HepG2 (cell line): ENCODE results near the gene STAT5A. TPM values are rescaled to one million over a fixed set of nuclear protein-coding genes. Genes with fewer than 3 reads are reported as not detected.

Experiments
- ATAC-seq: fragments of 200-7000 bp; cut with Tn5 transposase; 3 replicates; pipeline ENCODE4 v1.9.1; 2020; ENCODE audit warnings: mild to moderate bottlenecking, moderate library complexity
- BruUV-seq: library from RNA; stranded (reverse); fragments of 400-500 nt; replicated peaks from 2 replicates; lab custom pipeline; 2021; lab: Mats Ljungman, UMichigan
- CTCF ChIA-PET: fragments of 300-600 bp; formaldehyde crosslinking; extraction: SDS; loops from one replicate; lab custom pipeline; 2021; ENCODE audit warnings: low total read pairs, inconsistent platforms, low intra/inter-chr PET ratio; lab: Yijun Ruan, JAX
- POLR2A ChIA-PET: fragments of 350-600 bp; sonication (Branson Sonifier 250); formaldehyde crosslinking; loops from one replicate; lab custom pipeline; 2020; ENCODE audit warnings: antibody characterized with exemption, inconsistent platforms; lab: Yijun Ruan, JAX
- DNase-seq: peaks from one replicate; pipeline ENCODE4 v3.0.0-alpha.2; 2015; ENCODE audit warnings: low spot score
- FAIRE-seq: peaks from 3 replicates; lab custom pipeline; 2011; peaks lifted over from hg19 to GRCh38; lab: Jason Lieb, UNC
- H2AFZ ChIP-seq: one replicate; pipeline ENCODE4 v1.6.1; 2011; ENCODE audit warnings: low read length, inconsistent platforms
- H3K27ac ChIP-seq: fragments of 300-600 bp; 3 replicates; pipeline ENCODE4 v1.8.0; 2011; ENCODE audit warnings: mixed run types, mild to moderate bottlenecking, mixed read lengths, low read length, inconsistent platforms; ENCODE audit not compliant: insufficient read depth; ENCODE audit errors: extremely low read length
- H3K27me3 ChIP-seq, 2 experiments: fragments of 200-600 bp in 1 of 2; 2 replicates in 1 of 2; 3 replicates in 1 of 2; pipeline versions ENCODE4 v1.6.0 to v1.8.0; 2011; ENCODE audit warnings: low read length in 2 of 2, mild to moderate bottlenecking in 2 of 2, moderate library complexity in 2 of 2, inconsistent platforms in 1 of 2; ENCODE audit not compliant: insufficient read depth in 2 of 2, control insufficient read depth in 1 of 2
- H3K36me3 ChIP-seq, 2 experiments: fragments of 200-600 bp in 1 of 2; replicated peaks in 1 of 2; 2 replicates in 1 of 2; 3 replicates in 1 of 2; pipeline versions ENCODE4 v1.5.1 to v1.8.0; 2011; ENCODE audit warnings: low read length in 2 of 2, inconsistent platforms in 1 of 2; ENCODE audit not compliant: insufficient read depth in 2 of 2, control insufficient read depth in 1 of 2
- H3K4me1 ChIP-seq: 2 replicates; pipeline ENCODE4 v1.5.1; 2012; ENCODE audit warnings: low read length, inconsistent platforms; ENCODE audit not compliant: insufficient read depth
- H3K4me2 ChIP-seq: 2 replicates; pipeline ENCODE4 v1.6.0; 2011; ENCODE audit warnings: low read depth, low read length, inconsistent platforms
- H3K4me3 ChIP-seq, 3 experiments: fragments of 200-600 bp in 1 of 3; sonication (generic), shearing (Covaris generic) in 1 of 3; replicated peaks in 1 of 3; 2 replicates each; pipeline ENCODE4 v1.5.1; 2011 to 2016; ENCODE audit warnings: low read length in 3 of 3, inconsistent platforms in 2 of 3, low read depth in 2 of 3, mild to moderate bottlenecking in 2 of 3, control low read depth in 1 of 3, mixed read lengths in 1 of 3; ENCODE audit not compliant: insufficient read depth in 1 of 3
- H3K79me2 ChIP-seq: one replicate; pipeline ENCODE4 v1.6.1; 2011; ENCODE audit warnings: low read length, inconsistent platforms; ENCODE audit not compliant: insufficient read depth
- H3K9ac ChIP-seq: 2 replicates; pipeline ENCODE4 v1.6.0; 2011; ENCODE audit warnings: mild to moderate bottlenecking, low read depth, low read length, inconsistent platforms; ENCODE audit not compliant: insufficient read depth
- H3K9me3 ChIP-seq: 2 replicates; pipeline ENCODE4 v1.5.1; 2012; ENCODE audit warnings: mild to moderate bottlenecking, low read length
- H4K20me1 ChIP-seq: 2 replicates; pipeline ENCODE4 v1.6.0; 2011; ENCODE audit warnings: inconsistent platforms, mild to moderate bottlenecking, low read length, moderate library complexity; ENCODE audit not compliant: insufficient read depth
- ARNT ChIP-seq: fragments of 450-650 bp; IDR thresholded peaks from 2 replicates; pipeline ENCODE4 v1.6.1; 2017
- CENPX ChIP-seq: sonication (generic); formaldehyde crosslinking; IDR thresholded peaks from 2 replicates; pipeline ENCODE4 v1.9.0; 2021; ENCODE audit warnings: mild to moderate bottlenecking, missing genetic modification reagents, moderate library complexity
- JARID2 ChIP-seq: sonication (generic); formaldehyde crosslinking; IDR thresholded peaks from 2 replicates; pipeline ENCODE4 v1.8.1; 2023; ENCODE audit warnings: missing genetic modification reagents, inconsistent platforms; ENCODE audit not compliant: insufficient replicate concordance
- JDP2 ChIP-seq: sonication (generic); formaldehyde crosslinking; IDR thresholded peaks from 2 replicates; pipeline ENCODE4 v1.8.1; 2022; ENCODE audit warnings: missing genetic modification reagents, borderline replicate concordance
- KLF16 ChIP-seq, 2 experiments: sonication (generic) in 1 of 2; formaldehyde crosslinking in 1 of 2; IDR thresholded peaks; 2 replicates each; pipeline versions ENCODE4 v1.6.1 to v1.8.0; 2016 to 2023; ENCODE audit warnings: missing genetic modification reagents in 2 of 2, missing compliant biosample characterization in 1 of 2
- YEATS4 ChIP-seq: sonication (generic); formaldehyde crosslinking; IDR thresholded peaks from 2 replicates; pipeline ENCODE4 v1.4.0; 2020; ENCODE audit warnings: missing genetic modification reagents, borderline replicate concordance
- ZEB1 ChIP-seq: IDR thresholded peaks from 2 replicates; pipeline ENCODE4 v1.6.1; 2012; ENCODE audit warnings: mild to moderate bottlenecking, low read depth, inconsistent platforms; ENCODE audit not compliant: insufficient replicate concordance
- ZMYM4 ChIP-seq: sonication (generic); formaldehyde crosslinking; IDR thresholded peaks from 2 replicates; pipeline ENCODE4 v1.8.1; 2023; ENCODE audit warnings: mild to moderate bottlenecking, missing genetic modification reagents
- ZNF343 ChIP-seq: sonication (generic); formaldehyde crosslinking; IDR thresholded peaks from 2 replicates; pipeline ENCODE4 v1.4.0; 2020; ENCODE audit warnings: mild to moderate bottlenecking, missing genetic modification reagents
- ZNF761 ChIP-seq: sonication (generic); formaldehyde crosslinking; conservative IDR thresholded peaks from 2 replicates; pipeline ENCODE4 v1.4.0; 2020; ENCODE audit warnings: mild to moderate bottlenecking, missing genetic modification reagents
- WGBS: methylation state at CpG from one replicate; pipeline ENCODE4 v1.1.6; 2017; ENCODE audit warnings: low lambda C conversion rate; 5-methylcytosine and 5-hydroxymethylcytosine counted together
- in situ Hi-C: cut with HindIII; loops from 2 replicates; pipeline ENCODE4 v1.10.0; 2017; ENCODE audit warnings: low pct_unique_long_range_greater_than_20kb; ENCODE audit not compliant: extremely low pct_ligation_motif_present
- intact Hi-C: fragments of 100-400 bp; cut with micrococcal nuclease; formaldehyde crosslinking; loops from one replicate; pipeline ENCODE4 v1.10.0; 2022; ENCODE audit not compliant: unreplicated experiment
- polyA plus RNA-seq, 8 experiments: library from polyadenylated mRNA; depleted of rRNA in 3 of 8; stranded (reverse) in 7 of 8; unstranded in 1 of 8; fragments of >200 nt; fragmentation: Illumina TruSeq in 4 of 8; extraction: Trizol in 4 of 8; gene quantifications; 2 replicates each; pipeline versions ENCODE4 v1.2.1 to v1.2.3, GENCODE V29; 2011 to 2016; ENCODE audit warnings: low read depth in 4 of 8, missing spikeins in 1 of 8, mixed read lengths in 1 of 8; ENCODE audit not compliant: insufficient read depth in 1 of 8
- total RNA-seq, 5 experiments: library from RNA; depleted of rRNA; stranded (reverse); fragments of >200 nt; fragmentation: Illumina TruSeq; extraction: Trizol; gene quantifications; 2 replicates each; pipeline ENCODE4 v1.2.3, GENCODE V29; 2016; ENCODE audit warnings: low read depth in 1 of 5
- TF ChIP-seq, protein P1 (sequence below): sonication (generic); formaldehyde crosslinking; IDR thresholded peaks from 2 replicates; pipeline ENCODE4 v1.4.0; 2020; ENCODE audit warnings: missing genetic modification reagents, mild to moderate bottlenecking, borderline replicate concordance
- TF ChIP-seq, protein P2 (sequence below): sonication (generic); formaldehyde crosslinking; IDR thresholded peaks from 2 replicates; pipeline ENCODE4 v1.5.0; 2020; ENCODE audit warnings: mild to moderate bottlenecking, missing genetic modification reagents

The STAT5A gene
- total and polyA plus RNA-seq, 2 of the 13 experiments (the other 11 are each of a cell fraction or from before 2014, with no cell fraction given), result 1.4 to 4.1 TPM

DNA sequence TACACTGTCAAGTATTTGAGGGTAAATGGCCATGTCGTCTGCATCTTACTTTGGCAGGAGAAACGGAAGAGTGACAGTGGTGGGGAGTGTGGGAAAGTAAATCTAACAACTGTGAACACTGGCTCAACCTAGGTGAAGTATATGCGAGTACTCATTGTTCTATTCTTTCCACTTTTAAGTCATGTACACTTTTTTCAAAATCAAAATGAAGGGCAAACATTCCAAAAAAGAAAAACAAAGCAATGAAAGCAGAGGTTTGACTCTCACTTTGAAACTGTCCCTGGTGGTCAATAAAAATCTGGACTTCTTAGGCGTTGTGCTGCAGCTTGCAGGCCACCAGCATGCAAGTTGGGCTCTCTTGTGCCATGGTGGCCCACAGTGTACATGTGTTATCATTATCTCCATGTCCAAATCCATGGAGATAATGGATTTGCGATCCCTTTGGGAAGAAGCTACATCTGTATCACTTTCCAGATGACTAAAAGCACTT is 44.8 kb upstream of the STAT5A start:
- no peak overlapping the region for H3K9ac ChIP-seq
- FAIRE-seq (no peak), ATAC-seq (peak; percentile 51), DNase-seq (peak; percentile 22)
- no TSS peak for BruUV-seq
- H3K4me2 ChIP-seq, result no peak overlapping the region
- H3K9me3 ChIP-seq, result no peaks in the 10 kb centered on the region
- no peak overlapping the region for H3K4me3 ChIP-seq
- no peaks in the 10 kb centered on the region for H3K36me3 ChIP-seq
- in situ Hi-C loops, result no loop called here
- ChIA-PET POLR2A (no interaction called here), CTCF (no interaction called here)
- H3K27ac ChIP-seq, result no peak overlapping the region
- no peaks in the 10 kb centered on the region for H3K27me3 ChIP-seq
- peaks cover 50% of the 10 kb centered on the region for H3K4me1 ChIP-seq
- TF ChIP-seq, protein P1, sequence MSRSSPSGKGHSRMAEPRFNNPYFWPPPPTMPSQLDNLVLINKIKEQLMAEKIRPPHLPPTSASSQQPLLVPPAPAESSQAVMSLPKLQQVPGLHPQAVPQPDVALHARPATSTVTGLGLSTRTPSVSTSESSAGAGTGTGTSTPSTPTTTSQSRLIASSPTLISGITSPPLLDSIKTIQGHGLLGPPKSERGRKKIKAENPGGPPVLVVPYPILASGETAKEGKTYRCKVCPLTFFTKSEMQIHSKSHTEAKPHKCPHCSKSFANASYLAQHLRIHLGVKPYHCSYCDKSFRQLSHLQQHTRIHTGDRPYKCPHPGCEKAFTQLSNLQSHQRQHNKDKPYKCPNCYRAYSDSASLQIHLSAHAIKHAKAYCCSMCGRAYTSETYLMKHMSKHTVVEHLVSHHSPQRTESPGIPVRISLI (CRISPR knock-in tag), result no peak
- TF ChIP-seq JDP2 (CRISPR knock-in tag), result no peak
- no peak for TF ChIP-seq ZMYM4
- no peak for TF ChIP-seq ARNT
- no peak for TF ChIP-seq JARID2
- no peak for TF ChIP-seq ZEB1
- no peak for TF ChIP-seq KLF16 (CRISPR knock-in tag; IDR thresholded peaks at IDR 0.05)
- TF ChIP-seq ZNF343 (CRISPR knock-in tag), result no peak
- no peak for TF ChIP-seq ZNF761 (CRISPR knock-in tag)
- TF ChIP-seq YEATS4 (CRISPR knock-in tag), result no peak
- TF ChIP-seq CENPX (CRISPR knock-in tag), result no peak
- TF ChIP-seq, protein P2, sequence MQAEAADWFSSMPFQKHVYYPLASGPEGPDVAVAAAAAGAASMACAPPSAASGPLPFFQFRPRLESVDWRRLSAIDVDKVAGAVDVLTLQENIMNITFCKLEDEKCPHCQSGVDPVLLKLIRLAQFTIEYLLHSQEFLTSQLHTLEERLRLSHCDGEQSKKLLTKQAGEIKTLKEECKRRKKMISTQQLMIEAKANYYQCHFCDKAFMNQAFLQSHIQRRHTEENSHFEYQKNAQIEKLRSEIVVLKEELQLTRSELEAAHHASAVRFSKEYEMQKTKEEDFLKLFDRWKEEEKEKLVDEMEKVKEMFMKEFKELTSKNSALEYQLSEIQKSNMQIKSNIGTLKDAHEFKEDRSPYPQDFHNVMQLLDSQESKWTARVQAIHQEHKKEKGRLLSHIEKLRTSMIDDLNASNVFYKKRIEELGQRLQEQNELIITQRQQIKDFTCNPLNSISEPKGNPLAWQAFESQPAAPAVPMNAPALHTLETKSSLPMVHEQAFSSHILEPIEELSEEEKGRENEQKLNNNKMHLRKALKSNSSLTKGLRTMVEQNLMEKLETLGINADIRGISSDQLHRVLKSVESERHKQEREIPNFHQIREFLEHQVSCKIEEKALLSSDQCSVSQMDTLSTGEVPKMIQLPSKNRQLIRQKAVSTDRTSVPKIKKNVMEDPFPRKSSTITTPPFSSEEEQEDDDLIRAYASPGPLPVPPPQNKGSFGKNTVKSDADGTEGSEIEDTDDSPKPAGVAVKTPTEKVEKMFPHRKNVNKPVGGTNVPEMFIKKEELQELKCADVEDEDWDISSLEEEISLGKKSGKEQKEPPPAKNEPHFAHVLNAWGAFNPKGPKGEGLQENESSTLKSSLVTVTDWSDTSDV (CRISPR knock-in tag), result no peak
- intact Hi-C loops, result loop anchor here (10.0 kb wide), 1 partner anchor 59 kb away; the partner anchor contains the start of genes HCRT and KCNH4
- H4K20me1 ChIP-seq, result no peaks in the 10 kb centered on the region; the same call in 1 of the 2 replicates
- WGBS, result 71% methylated on average over 5 of the region's 5 CpGs
- H2AFZ ChIP-seq, result no peak overlapping the region
- H3K79me2 ChIP-seq, result peaks cover 24% of the 10 kb centered on the region
